Stimulated activated naive B cell treated with anti-CD40 and anti-IgM and Interleukin-4, amounts not matched to agents 10 μg/mL and 1 μg/mL and 100 μg/mL, for 72 hours (primary cell): ENCODE results near the gene TENM4.

ENCODE experiments used
- ATAC-seq, 2 donors: fragments of 150-1000 bp; cut with Tn5 transposase; replicated peaks; 2 replicates each; pipeline ENCODE4 v1.10.0; 2021; ENCODE audit warnings: moderate library complexity in 1 of 2
- DNase-seq: peaks from one replicate; pipeline ENCODE4 v3.0.0; 2021
- H3K27ac Mint-ChIP-seq: one replicate; pipeline ENCODE4 v1.8.0; 2022; ENCODE audit warnings: mild to moderate bottlenecking, mixed read lengths
- H3K27me3 Mint-ChIP-seq, 2 donors: one replicate each; pipeline ENCODE4 v1.8.0; 2022; ENCODE audit warnings: mixed read lengths in 2 of 2
- H3K36me3 Mint-ChIP-seq, 2 donors: one replicate each; pipeline ENCODE4 v1.8.0; 2022; ENCODE audit warnings: mixed read lengths in 2 of 2, mild to moderate bottlenecking in 1 of 2
- H3K4me1 Mint-ChIP-seq, 2 donors: one replicate each; pipeline ENCODE4 v1.8.0; 2022; ENCODE audit warnings: mixed read lengths in 2 of 2, mild to moderate bottlenecking in 1 of 2
- H3K4me3 Mint-ChIP-seq, 2 donors: one replicate each; pipeline ENCODE4 v1.8.0; 2022; ENCODE audit warnings: mild to moderate bottlenecking in 2 of 2, mixed read lengths in 2 of 2, moderate library complexity in 1 of 2
- H3K9me3 Mint-ChIP-seq, 2 donors: one replicate each; pipeline ENCODE4 v1.8.0; 2022; ENCODE audit warnings: mixed read lengths in 2 of 2, mild to moderate bottlenecking in 1 of 2

The TENM4 gene

GRCh38 chr11:78795621-78796261 lies 645.1 kb downstream of the TENM4 start:
- Mint-ChIP-seq H3K27ac (no peak overlapping the region), H3K4me1 (no peaks in the 10 kb centered on the region), H3K27me3 (peaks cover 0 to 10% of the 10 kb centered on the region in 2 donors), H3K4me3 (no peak overlapping the region), H3K36me3 (no peaks in the 10 kb centered on the region), H3K9me3 (no peaks in the 10 kb centered on the region)
- ATAC-seq (no peak), DNase-seq (no peak)

- H3K27me3 Mint-ChIP-seq, result peaks cover 0 to 10% of the 10 kb centered on the region in 2 donors
- DNase-seq (no peak), ATAC-seq (no peak)
- H3K9me3 Mint-ChIP-seq, result no peaks in the 10 kb centered on the region
- H3K27ac Mint-ChIP-seq, result no peak overlapping the region
- H3K4me3 Mint-ChIP-seq, result no peak overlapping the region
- no peaks in the 10 kb centered on the region for H3K36me3 Mint-ChIP-seq
- no peaks in the 10 kb centered on the region for H3K4me1 Mint-ChIP-seq
Observed at GRCh38 chr11:78791964-78792363, 648.9 kb downstream of the TENM4 start.

- H3K4me1 Mint-ChIP-seq, result no peaks in the 10 kb centered on the region
- peaks cover 0 to 10% of the 10 kb centered on the region in 2 donors for H3K27me3 Mint-ChIP-seq
- H3K4me3 Mint-ChIP-seq, result no peak overlapping the region
- ATAC-seq, result no peak
- DNase-seq, result no peak
- H3K9me3 Mint-ChIP-seq, result no peaks in the 10 kb centered on the region
- no peak overlapping the region for H3K27ac Mint-ChIP-seq
- H3K36me3 Mint-ChIP-seq, result no peaks in the 10 kb centered on the region
Observed at GRCh38 chr11:78791254-78791653, 649.6 kb downstream of the TENM4 start.

DNA sequence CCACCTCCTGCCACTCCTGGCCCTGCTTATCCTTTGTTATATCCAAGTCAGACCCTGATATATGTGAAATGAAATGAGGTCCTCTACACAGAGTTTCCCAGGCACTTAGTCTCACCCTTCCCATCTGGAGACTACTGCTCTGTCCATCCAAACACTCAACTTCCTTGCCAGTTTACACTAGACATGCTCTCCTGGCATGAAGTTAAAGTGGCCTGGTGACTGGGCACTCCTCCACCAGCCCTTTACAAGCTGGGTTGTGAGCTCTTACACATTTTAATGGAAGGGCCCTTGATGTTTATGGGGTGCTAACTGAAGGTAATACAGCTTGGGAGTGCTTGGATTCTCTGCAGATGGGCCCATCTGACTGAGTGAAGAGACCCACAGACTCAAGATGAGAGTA lies 650.0 kb downstream of the TENM4 start:
- ATAC-seq (no peak), DNase-seq (no peak)
- Mint-ChIP-seq H3K27me3 (peaks cover 0 to 10% of the 10 kb centered on the region in 2 donors), H3K9me3 (no peaks in the 10 kb centered on the region), H3K4me3 (no peak overlapping the region), H3K36me3 (no peaks in the 10 kb centered on the region), H3K4me1 (no peaks in the 10 kb centered on the region), H3K27ac (no peak overlapping the region)

DNA sequence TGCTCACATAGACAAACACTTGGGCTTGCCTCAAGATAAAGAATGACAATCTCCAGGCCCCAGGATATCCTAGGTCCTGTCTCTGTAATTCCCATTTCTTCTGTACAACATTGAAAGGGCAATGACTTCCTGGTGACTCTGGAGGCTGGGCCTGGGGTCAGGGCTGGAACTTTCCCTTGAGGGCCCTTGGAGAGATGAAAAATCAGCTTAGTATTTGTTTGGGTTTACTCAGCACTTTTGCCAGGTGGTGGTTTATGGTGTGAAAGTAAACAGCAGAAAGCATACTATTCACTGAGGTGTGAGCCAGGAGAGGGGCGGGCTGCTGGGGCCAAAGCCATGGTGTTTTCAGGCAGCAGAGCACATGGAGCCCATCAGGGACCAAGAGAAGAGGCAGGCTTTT lies 651.5 kb downstream of the TENM4 start:
- H3K36me3 Mint-ChIP-seq, result no peaks in the 10 kb centered on the region
- no peaks in the 10 kb centered on the region for H3K4me1 Mint-ChIP-seq
- H3K9me3 Mint-ChIP-seq, result no peaks in the 10 kb centered on the region
- no peak overlapping the region for H3K27ac Mint-ChIP-seq
- peaks cover 0 to 18% of the 10 kb centered on the region in 2 donors for H3K27me3 Mint-ChIP-seq
- ATAC-seq, result no peak
- no peak for DNase-seq
- no peak overlapping the region for H3K4me3 Mint-ChIP-seq

DNA sequence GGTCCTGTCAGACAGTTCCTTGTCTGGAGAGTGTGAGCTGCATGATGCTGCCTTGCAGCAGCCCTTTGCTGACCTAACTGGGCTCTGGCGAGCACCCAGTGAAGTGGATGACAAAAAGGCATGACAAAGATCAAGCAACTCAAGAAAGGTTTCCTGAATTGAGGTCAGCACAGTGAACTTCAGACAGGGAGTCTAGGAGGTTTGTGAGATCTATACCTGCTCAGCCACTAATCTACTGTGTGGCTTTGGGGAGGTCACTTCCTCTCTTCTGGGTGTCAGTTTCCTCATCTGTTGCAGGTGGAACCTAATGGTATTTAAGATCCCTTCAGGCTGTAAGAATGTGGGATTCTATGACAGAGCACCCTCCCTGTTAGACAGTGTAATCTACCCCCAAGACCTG lies 652.3 kb downstream of the TENM4 start:
- H3K4me3 Mint-ChIP-seq, result no peak overlapping the region
- ATAC-seq (peak; percentile 46 to 52), DNase-seq (no peak)
- H3K27me3 Mint-ChIP-seq, result peaks cover 0 to 10% of the 10 kb centered on the region in 2 donors
- H3K36me3 Mint-ChIP-seq, result no peaks in the 10 kb centered on the region
- H3K4me1 Mint-ChIP-seq, result no peaks in the 10 kb centered on the region
- no peak overlapping the region for H3K27ac Mint-ChIP-seq
- no peaks in the 10 kb centered on the region for H3K9me3 Mint-ChIP-seq

DNA sequence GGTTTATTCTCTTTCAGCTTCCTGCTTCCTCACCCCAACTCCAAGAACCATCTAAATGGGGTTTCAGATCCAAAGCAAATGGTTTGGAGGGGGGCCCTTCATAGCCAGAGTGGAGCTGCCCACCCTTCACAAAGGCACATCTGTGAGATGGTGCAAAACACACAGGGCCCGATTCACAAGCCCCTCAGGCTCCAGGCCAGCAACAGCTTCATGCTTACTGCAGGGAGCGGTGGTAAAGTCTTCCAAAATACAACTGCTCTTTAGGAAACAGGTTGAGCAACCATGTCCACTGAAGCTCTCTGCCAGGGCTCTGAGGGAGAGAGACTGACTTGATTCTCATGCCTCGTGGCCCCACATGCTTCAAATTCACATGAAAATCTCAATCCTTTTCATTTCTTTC lies 653.1 kb downstream of the TENM4 start:
- Mint-ChIP-seq H3K27me3 (peaks cover 0 to 8% of the 10 kb centered on the region in 2 donors), H3K36me3 (no peaks in the 10 kb centered on the region), H3K27ac (no peak overlapping the region), H3K9me3 (no peaks in the 10 kb centered on the region), H3K4me3 (no peak overlapping the region), H3K4me1 (no peaks in the 10 kb centered on the region)
- DNase-seq (no peak), ATAC-seq (no peak)

GRCh38 chr11:78786746-78787145 lies 654.1 kb downstream of the TENM4 start:
- no peak for DNase-seq
- no peaks in the 10 kb centered on the region for H3K4me1 Mint-ChIP-seq
- H3K27me3 Mint-ChIP-seq, result peaks cover 0 to 8% of the 10 kb centered on the region in 2 donors
- peak overlapping the region; percentile 67 for H3K27ac Mint-ChIP-seq
- no peak for ATAC-seq
- H3K36me3 Mint-ChIP-seq, result no peaks in the 10 kb centered on the region
- no peak overlapping the region for H3K4me3 Mint-ChIP-seq
- H3K9me3 Mint-ChIP-seq, result no peaks in the 10 kb centered on the region

DNA sequence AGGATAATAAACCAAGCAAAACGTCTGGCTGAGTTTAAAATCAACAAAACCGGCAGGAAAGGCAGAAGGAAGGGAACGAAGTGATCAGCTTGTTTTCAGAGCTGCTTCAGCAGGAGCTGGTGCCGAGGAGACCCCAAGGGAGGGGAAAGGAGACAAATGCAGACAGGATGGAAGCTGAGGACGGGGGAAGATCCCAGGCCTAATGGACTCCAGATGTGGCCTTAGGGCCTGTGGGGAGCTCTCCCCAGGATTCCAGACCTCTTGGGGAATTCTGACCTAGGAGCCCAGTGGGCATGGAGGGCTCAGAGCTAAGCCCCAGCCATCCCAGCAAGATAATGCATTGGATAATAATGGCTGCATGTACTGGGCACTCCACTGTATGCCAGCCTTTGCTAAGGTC lies 654.7 kb downstream of the TENM4 start:
- ATAC-seq (no peak), DNase-seq (no peak)
- H3K27me3 Mint-ChIP-seq, result peaks cover 0 to 8% of the 10 kb centered on the region in 2 donors
- no peaks in the 10 kb centered on the region for H3K9me3 Mint-ChIP-seq
- no peak overlapping the region for H3K27ac Mint-ChIP-seq
- H3K4me1 Mint-ChIP-seq, result no peaks in the 10 kb centered on the region
- no peak overlapping the region for H3K4me3 Mint-ChIP-seq
- no peaks in the 10 kb centered on the region for H3K36me3 Mint-ChIP-seq

GRCh38 chr11:78784321-78785061 lies 656.3 kb downstream of the TENM4 start:
- H3K4me1 Mint-ChIP-seq, result no peaks in the 10 kb centered on the region
- peaks cover 0 to 8% of the 10 kb centered on the region in 2 donors for H3K27me3 Mint-ChIP-seq
- DNase-seq (no peak), ATAC-seq (no peak)
- H3K27ac Mint-ChIP-seq, result no peak overlapping the region
- H3K4me3 Mint-ChIP-seq, result no peak overlapping the region
- H3K36me3 Mint-ChIP-seq, result no peaks in the 10 kb centered on the region
- H3K9me3 Mint-ChIP-seq, result no peaks in the 10 kb centered on the region

DNA sequence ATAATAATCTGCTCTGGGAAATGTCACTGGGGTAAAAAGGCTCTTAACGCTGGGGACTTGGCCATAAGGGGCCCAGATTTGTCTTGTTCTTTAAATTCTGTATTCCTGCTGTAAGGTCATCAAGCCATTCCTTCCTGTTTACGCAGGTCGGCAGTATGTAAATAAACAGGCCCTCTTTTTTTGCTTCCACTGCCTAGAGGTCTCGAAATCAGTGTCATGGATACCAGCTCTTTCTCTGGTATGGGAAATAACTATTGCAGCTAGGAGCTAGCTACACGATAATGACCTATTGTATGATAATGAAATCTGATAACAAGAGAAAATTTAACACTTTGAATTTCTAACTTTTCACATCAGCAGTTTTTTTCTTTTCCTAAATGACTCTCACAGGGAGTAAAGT lies 657.0 kb downstream of the TENM4 start:
- peaks cover 0 to 8% of the 10 kb centered on the region in 2 donors for H3K27me3 Mint-ChIP-seq
- no peaks in the 10 kb centered on the region for H3K36me3 Mint-ChIP-seq
- H3K9me3 Mint-ChIP-seq, result no peaks in the 10 kb centered on the region
- H3K4me1 Mint-ChIP-seq, result no peaks in the 10 kb centered on the region
- no peak overlapping the region for H3K4me3 Mint-ChIP-seq
- no peak for DNase-seq
- no peak for ATAC-seq
- H3K27ac Mint-ChIP-seq, result no peak overlapping the region

DNA sequence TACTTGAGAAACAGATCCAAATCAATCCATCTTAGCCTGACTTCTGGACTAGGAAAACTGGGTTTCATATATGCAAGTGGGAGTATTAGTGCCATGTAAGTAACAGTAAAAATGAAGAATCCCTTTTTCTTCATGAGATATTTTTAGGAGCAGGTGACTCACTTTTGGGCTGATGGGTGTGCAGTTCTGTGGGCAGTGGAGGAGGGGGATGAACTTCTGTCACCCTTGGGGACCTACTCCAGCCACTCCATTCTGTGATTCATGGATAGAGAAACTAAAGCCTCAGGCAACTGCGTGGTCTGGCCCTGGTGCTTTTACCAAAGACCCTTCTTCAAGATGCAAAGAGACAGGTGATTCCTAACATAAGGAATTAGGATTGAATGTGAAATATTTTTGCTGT lies 657.5 kb downstream of the TENM4 start:
- Mint-ChIP-seq H3K4me3 (no peak overlapping the region), H3K4me1 (no peaks in the 10 kb centered on the region), H3K9me3 (no peaks in the 10 kb centered on the region), H3K27me3 (peaks cover 5 to 13% of the 10 kb centered on the region in 2 donors), H3K36me3 (no peaks in the 10 kb centered on the region), H3K27ac (no peak overlapping the region)
- no peak for ATAC-seq
- DNase-seq, result no peak

DNA sequence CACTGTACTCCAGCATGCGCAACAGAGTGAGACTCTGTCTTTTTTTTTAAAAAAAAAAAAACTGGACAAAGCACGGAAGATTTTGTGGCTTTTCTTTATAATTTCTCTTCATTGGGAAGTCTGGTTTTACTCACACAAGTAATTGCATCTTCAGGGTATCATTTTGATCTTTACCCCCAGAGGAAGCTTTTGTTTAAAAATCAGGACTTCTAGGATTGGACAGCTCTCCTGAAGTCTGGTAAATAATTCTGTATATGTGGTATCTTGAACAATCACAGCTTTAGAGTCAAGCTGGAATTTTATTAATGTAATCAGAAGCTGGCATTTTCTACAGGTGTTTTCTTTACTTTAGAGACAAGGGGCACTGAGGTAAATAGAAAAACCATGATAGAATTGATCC lies 658.1 kb downstream of the TENM4 start:
- no peak overlapping the region for H3K4me3 Mint-ChIP-seq
- no peaks in the 10 kb centered on the region for H3K36me3 Mint-ChIP-seq
- DNase-seq (no peak), ATAC-seq (no peak)
- H3K27me3 Mint-ChIP-seq, result peaks cover 5 to 13% of the 10 kb centered on the region in 2 donors
- H3K27ac Mint-ChIP-seq, result no peak overlapping the region
- H3K4me1 Mint-ChIP-seq, result no peaks in the 10 kb centered on the region
- H3K9me3 Mint-ChIP-seq, result no peaks in the 10 kb centered on the region

DNA sequence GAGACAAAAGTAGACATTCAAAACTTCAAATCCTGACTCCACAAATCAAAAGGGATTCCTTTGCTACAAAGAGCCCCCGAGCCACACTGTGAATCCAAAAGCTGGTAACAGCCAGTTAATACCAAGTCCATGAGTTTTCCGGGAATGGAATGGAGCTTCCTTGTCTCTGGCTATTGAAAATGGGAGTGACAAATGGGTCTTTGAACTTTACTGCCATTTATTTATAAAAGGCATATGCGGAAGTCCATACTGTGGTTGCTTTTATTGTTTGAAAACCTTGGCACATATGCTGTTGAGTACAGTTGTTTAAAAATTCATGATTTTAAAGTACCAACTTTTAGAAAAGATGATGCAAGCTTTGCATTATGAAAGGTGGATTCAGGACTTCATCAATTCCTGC lies 659.9 kb downstream of the TENM4 start:
- no peak overlapping the region for H3K4me3 Mint-ChIP-seq
- H3K9me3 Mint-ChIP-seq, result no peaks in the 10 kb centered on the region
- ATAC-seq (no peak), DNase-seq (no peak)
- H3K27me3 Mint-ChIP-seq, result peaks cover 5 to 13% of the 10 kb centered on the region in 2 donors
- H3K36me3 Mint-ChIP-seq, result no peaks in the 10 kb centered on the region
- H3K4me1 Mint-ChIP-seq, result no peaks in the 10 kb centered on the region
- H3K27ac Mint-ChIP-seq, result no peak overlapping the region

GRCh38 chr11:78773492-78773891 lies 667.3 kb downstream of the TENM4 start:
- Mint-ChIP-seq H3K36me3 (no peaks in the 10 kb centered on the region), H3K27me3 (peaks cover 2% of the 10 kb centered on the region in 2 donors), H3K4me1 (no peaks in the 10 kb centered on the region), H3K9me3 (no peaks in the 10 kb centered on the region), H3K27ac (no peak overlapping the region), H3K4me3 (no peak overlapping the region)
- ATAC-seq, result no peak
- no peak for DNase-seq
